GM12872 (cell line): Measurements from ENCODE around the gene SPNS3.

Experiments used
- CTCF ChIP-seq: IDR thresholded peaks from 3 replicates; pipeline ENCODE4 v1.5.1; 2011; ENCODE audit warnings: low read depth, mild to moderate bottlenecking, low read length, moderate library complexity; ENCODE audit not compliant: insufficient read depth

SPNS3 gene

GRCh38 chr17:4536259-4536741 is 102.6 kb downstream of the SPNS3 start:
- TF ChIP-seq CTCF: no peak

- no peak for TF ChIP-seq CTCF
Observed at GRCh38 chr17:4536742-4537411, 103.1 kb downstream of the SPNS3 start.
